ENCODE measurements around the gene DAO. TPM values are rescaled to one million over a fixed set of nuclear protein-coding genes. Genes with fewer than 3 reads are reported as not detected.
"Not testable (repeated sequence)": the region's sequence is repeated elsewhere in the genome, so short reads cannot be mapped to it uniquely, and the experiment has no call there.

Gene DAO
- total RNA-seq, 8 experiments from 2014 or later = 0.15 to 1.4 (median 0.43) TPM; not detected in 1

DNA sequence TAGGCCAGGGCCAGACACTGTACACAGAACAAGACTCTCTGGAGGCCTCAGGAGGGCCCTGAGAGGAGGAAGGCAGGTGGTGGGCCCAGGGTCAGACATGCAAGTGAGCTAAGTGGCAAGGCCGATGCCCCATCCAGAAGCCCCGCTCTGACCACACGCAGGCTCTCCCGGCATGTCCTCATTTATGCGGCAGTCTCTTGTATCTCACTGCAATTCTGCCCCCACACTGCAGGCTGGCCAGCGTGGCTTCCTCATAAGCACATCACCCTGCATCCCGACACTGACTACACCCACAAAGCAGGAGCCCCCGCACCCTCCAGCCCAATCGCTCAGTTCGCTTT is 40.0 kb upstream of the DAO start:
- H3K27ac ChIP-seq = no peak overlapping the region
- no peak overlapping the region for H3K4me3 ChIP-seq

DNA sequence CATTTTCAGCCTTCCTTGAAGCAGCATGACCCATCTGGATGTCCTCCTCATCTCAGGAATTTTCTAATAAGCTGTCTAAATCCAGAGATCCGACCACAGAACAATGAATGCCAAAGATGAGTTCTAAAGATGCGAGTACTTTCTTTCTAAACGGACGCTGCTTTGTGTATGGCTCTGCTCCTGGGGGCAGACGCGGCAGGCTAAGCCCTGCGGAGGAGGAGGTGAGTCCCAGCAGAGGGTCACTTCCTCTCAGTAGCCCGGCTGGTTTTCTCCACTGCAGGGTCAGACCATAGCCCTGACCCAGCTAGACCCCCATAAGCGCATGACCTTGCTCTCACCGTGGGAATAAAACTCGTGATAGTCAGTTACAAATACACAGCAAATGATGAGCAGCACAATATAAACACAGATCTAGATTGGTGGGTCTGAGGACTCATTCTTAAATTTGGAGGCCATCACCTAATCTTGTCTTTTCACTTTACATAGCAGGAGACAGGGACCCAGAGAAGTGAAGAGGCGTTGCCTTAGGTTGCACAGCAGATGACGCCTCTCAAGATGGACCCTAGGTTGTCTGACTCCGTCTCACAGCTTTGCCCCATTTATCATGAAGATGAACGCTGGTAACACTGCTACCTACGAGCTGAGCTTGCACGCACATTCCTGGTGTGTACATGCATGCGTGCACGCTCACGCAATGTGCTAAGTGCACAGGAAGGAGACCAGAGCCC is 39.1 kb upstream of the DAO start:
- Histone ChIP-seq H3K4me3 (no peak overlapping the region), H3K4me1 (replicated peaks in 1 of 2) (peaks cover 2 to 7% of the 10 kb centered on the region in 2 donors), H3K27ac (peak overlapping the region in 1 of 2 donors; percentile 12)
- ATAC-seq (replicated peaks in 6 of 8) = no peak
- in situ Hi-C loops (cut with MboI; ENCODE audit: low pct_unique_long_range_greater_than_20kb in 2 of 9, low sequenced_read_pairs in 9 of 9, unreplicated experiment in 9 of 9) = no loop called here
- WGBS, 10 experiments = 33 to 100% (median 82%) methylated on average over 1 to 20 of the region's 20 CpGs; no CpG with 5 or more reads in 1 of the 10 experiments

More for the DNA sequence above, 40.0 kb upstream of the DAO start:
- WGBS, 10 experiments = 80 to 100% (median 80%) methylated on average over 1 to 8 of the region's 10 CpGs; no CpG with 5 or more reads in 5 of the 10 experiments
- no peak for ATAC-seq (replicated peaks in 6 of 8)
- in situ Hi-C loops (cut with MboI; ENCODE audit: low pct_unique_long_range_greater_than_20kb in 2 of 9, low sequenced_read_pairs in 9 of 9, unreplicated experiment in 9 of 9) = no loop called here
- H3K4me1 ChIP-seq (replicated peaks in 1 of 2) = peaks cover 2 to 7% of the 10 kb centered on the region in 2 donors

DNA sequence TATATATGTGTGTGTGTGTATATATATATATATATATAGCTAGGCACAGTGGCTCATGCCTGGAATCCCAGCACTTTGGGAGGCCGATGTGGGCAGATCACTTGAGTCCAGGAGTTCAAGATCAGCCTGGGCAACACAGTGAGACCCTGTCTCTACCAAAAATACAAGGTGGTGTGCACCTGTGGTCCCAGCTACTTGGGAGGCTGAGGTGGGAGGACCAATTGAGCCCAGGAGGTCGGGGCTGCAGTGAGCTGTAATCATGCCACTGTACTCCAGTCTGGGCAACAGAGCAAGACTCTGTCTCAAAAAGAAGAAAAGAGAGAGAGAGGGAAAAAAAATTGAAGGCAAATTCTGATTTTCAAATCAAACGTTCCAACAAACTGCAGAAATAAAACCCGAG is 38.1 kb upstream of the DAO start:
- 47 to 93% (median 83%) methylated on average over 1 to 3 of the region's 4 CpGs; no CpG with 5 or more reads in 3 of the 10 experiments for WGBS, 10 experiments
- H3K4me3 ChIP-seq; H3K4me1 ChIP-seq (replicated peaks in 1 of 2); ATAC-seq (replicated peaks in 6 of 8); H3K27ac ChIP-seq; in situ Hi-C loops (cut with MboI; ENCODE audit: low pct_unique_long_range_greater_than_20kb in 2 of 9, low sequenced_read_pairs in 9 of 9, unreplicated experiment in 9 of 9): not testable (repeated sequence)

DNA sequence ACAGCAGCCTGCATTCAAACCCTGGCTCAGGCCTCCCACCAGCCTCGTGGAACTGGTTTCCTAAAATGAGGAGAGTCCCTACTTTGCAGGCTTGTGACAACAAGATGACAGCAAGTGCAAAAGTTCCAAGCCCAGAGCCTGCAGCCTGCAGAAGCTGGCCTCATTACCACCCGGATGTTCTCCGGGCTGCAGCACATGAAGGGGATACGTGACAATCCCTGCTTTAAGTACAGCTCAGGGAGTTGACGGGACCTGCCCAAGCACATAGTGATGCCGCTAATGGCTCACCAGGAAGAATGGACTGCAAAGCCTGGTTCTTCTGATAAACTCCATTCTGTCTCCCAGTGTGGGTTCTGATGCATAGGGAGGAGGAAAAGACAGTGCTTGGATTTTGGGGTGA is 37.5 kb upstream of the DAO start:
- H3K4me3 ChIP-seq = no peak overlapping the region
- H3K27ac ChIP-seq = no peak overlapping the region
- in situ Hi-C loops (cut with MboI; ENCODE audit: low pct_unique_long_range_greater_than_20kb in 2 of 9, low sequenced_read_pairs in 9 of 9, unreplicated experiment in 9 of 9) = no loop called here
- ATAC-seq (replicated peaks in 6 of 8) = no peak
- H3K4me1 ChIP-seq (replicated peaks in 1 of 2) = peaks cover 2 to 7% of the 10 kb centered on the region in 2 donors
- 84 to 100% (median 93%) methylated on average over 2 to 6 of the region's 6 CpGs; no CpG with 5 or more reads in 5 of the 10 experiments for WGBS, 10 experiments

DNA sequence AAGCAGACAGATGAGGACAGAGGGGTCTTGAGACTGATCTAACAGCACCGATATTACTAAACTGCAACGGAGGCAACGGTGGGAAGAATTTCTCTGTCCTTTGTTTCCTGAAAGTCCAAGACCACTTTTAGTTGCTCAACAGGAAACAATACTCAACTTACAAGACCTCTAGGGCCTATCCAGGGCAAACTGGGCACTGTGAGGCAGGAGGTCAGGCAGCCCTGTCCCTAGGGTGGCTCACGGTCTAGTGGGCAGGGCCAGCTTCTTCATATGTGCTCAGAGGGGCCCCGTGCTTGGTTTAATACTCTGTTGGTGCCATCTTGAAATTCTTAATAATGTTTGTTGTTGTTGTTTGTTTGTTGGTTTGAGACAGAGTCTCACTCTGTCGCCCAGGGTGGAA is 36.7 kb upstream of the DAO start:
- 81 to 100% (median 94%) methylated on average over 1 to 6 of the region's 6 CpGs; no CpG with 5 or more reads in 1 of the 10 experiments for WGBS, 10 experiments
- Histone ChIP-seq H3K4me3 (no peak overlapping the region), H3K27ac (no peak overlapping the region), H3K4me1 (replicated peaks in 1 of 2) (peaks cover 2 to 7% of the 10 kb centered on the region in 2 donors)
- in situ Hi-C loops (cut with MboI; ENCODE audit: low pct_unique_long_range_greater_than_20kb in 2 of 9, low sequenced_read_pairs in 9 of 9, unreplicated experiment in 9 of 9) = no loop called here
- ATAC-seq (replicated peaks in 6 of 8) = no peak

DNA sequence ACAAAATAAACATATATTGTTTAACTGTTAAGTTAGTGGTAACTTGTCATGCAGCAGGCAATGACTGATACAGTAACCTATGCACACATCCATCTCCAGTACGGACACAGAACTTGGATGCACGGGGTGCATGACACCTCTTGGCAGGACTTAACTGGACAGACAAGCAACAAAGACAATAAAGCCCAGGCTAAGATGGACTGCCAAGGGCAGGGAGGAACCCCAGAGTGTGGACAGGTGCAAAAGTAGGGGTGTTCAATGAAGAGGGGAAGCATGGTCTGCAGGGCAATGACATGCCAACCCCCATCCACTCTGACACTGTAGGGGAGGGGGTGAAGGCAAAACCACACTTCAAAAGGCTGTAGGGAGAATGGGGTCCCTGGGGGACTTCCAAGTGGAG is 34.2 kb upstream of the DAO start:
- no peak overlapping the region for H3K4me3 ChIP-seq
- in situ Hi-C loops (cut with MboI; ENCODE audit: low pct_unique_long_range_greater_than_20kb in 2 of 9, low sequenced_read_pairs in 9 of 9, unreplicated experiment in 9 of 9) = no loop called here
- no peaks in the 10 kb centered on the region for H3K4me1 ChIP-seq (replicated peaks in 1 of 2)
- no peak overlapping the region for H3K27ac ChIP-seq
- 92 to 100% (median 100%) methylated on average over 1 to 2 of the region's 2 CpGs; no CpG with 5 or more reads in 6 of the 10 experiments for WGBS, 10 experiments
- ATAC-seq (replicated peaks in 6 of 8) = peak in 1 of 8 experiments; percentile 5

DNA sequence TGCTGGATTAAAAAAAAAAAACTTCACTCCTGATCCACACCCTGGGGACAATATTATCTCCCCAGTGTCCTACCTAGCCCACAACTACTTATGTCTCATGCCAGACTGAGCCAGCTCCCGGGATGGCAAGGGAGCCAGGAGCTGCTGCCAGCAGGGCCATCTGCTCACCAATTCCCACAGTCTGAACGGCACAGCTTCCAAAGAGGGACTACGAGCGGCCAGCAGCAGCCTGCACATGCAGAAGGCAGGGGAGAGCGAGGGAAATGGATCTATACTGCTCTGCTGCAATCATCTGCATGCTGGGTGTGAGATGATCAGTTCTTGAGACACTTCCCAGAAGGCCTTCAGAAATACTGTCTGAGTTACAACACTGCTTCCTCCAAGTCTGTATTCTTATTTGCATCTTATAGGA is 33.6 kb upstream of the DAO start:
- Histone ChIP-seq H3K4me3 (no peak overlapping the region), H3K4me1 (replicated peaks in 1 of 2) (no peaks in the 10 kb centered on the region), H3K27ac (no peak overlapping the region)
- in situ Hi-C loops (cut with MboI; ENCODE audit: low pct_unique_long_range_greater_than_20kb in 2 of 9, low sequenced_read_pairs in 9 of 9, unreplicated experiment in 9 of 9) = no loop called here
- peak in 4 of 8 experiments; percentile 29 to 92 (median 88) for ATAC-seq (replicated peaks in 6 of 8)
- WGBS, 10 experiments = 0 to 92% (median 81%) methylated on average over 1 to 5 of the region's 5 CpGs; no CpG with 5 or more reads in 2 of the 10 experiments

DNA sequence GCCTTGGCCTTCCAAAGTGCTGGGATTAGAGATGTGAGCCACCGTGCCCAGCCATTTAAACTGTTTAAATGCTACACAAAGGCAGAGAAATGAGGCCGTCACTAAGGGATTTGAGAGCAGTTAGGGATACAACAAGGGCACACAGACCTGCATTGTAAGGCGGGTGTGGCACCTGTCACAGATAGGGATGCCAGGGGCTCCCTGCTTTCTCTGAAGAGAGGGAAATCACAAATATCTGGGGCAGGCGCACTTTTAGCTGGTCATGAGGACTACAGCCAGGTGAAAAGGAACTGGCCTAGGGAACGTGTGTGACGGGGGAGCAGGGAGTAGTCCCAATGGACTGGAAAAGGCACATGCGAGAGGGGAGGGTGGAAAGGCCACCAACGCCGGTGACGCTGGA is 32.2 kb upstream of the DAO start:
- 80 to 100% (median 94%) methylated on average over 2 to 6 of the region's 10 CpGs; no CpG with 5 or more reads in 2 of the 10 experiments for WGBS, 10 experiments
- ATAC-seq (replicated peaks in 6 of 8) = no peak
- H3K4me1 ChIP-seq (replicated peaks in 1 of 2) = no peaks in the 10 kb centered on the region
- H3K27ac ChIP-seq = no peak overlapping the region
- in situ Hi-C loops (cut with MboI; ENCODE audit: low pct_unique_long_range_greater_than_20kb in 2 of 9, low sequenced_read_pairs in 9 of 9, unreplicated experiment in 9 of 9) = no loop called here
- H3K4me3 ChIP-seq = no peak overlapping the region

DNA sequence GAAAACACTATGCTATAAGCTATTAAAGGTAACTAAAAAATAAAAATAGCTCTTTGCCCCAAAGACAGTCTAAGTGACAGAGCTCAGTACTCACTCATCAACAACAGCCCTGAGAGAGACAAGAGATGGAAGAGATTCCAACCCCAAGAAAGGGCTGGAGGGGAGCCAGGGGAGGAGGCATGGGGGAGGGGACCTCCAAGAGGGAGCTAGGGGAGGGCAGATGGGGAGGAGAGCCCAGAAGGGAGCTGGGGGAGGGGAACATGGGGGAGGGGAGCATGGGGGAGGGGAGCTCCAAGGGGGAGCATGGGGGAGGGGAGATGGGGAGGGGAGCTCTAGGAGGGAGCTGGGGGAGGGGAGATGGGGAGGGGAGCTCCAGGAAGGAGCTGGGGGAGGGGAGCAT is 30.2 kb upstream of the DAO start:
- no peak for ATAC-seq (replicated peaks in 6 of 8)
- Histone ChIP-seq H3K4me1 (replicated peaks in 1 of 2) (no peaks in the 10 kb centered on the region), H3K27ac (no peak overlapping the region), H3K4me3 (no peak overlapping the region)
- in situ Hi-C loops (cut with MboI; ENCODE audit: low pct_unique_long_range_greater_than_20kb in 2 of 9, low sequenced_read_pairs in 9 of 9, unreplicated experiment in 9 of 9) = loop anchor here in 1 of 9 experiments (25.0 kb wide), 1 partner anchor 238 kb away; the partner anchor contains the start of genes ALKBH2 and UNG

DNA sequence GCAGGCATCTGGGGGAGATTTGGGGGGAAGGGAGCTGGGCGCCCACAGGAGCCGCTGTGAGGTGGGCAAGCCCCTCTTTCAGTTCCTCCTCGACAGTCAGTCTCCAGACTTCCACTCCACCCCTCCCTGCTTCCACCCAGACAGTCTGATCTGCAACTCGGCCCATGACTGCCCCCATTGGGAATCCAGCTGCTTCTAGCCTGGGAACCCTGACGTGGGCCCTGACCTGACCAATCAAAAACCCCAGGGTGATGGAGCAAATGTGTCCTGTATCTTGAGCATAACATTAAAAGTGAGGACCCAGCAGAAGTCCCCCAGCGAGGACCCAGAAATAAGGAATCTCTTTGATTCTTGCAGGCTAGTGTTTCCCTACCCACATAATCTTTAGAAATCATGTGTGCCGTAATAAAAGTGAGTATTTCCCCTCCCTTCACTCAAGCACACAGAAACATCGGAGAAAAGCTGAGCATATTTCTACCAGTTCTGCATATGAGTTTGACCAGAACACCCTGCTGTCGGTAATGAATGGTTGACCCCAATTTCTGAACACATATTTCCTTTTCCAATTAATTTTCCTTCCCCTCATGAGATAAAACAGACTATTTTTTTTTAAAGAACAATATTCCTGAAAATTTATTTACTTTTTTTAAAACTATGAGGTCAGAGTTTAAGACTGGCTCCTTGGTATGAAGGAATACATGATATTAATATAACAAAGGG is 28.9 kb upstream of the DAO start:
- peaks cover 2% of the 10 kb centered on the region in 2 donors for H3K4me1 ChIP-seq (replicated peaks in 1 of 2)
- H3K4me3 ChIP-seq = no peak overlapping the region
- ATAC-seq (replicated peaks in 6 of 8) = peak in 3 of 8 experiments; percentile 2 to 47 (median 47)
- H3K27ac ChIP-seq = no peak overlapping the region
- WGBS, 10 experiments = 64 to 100% (median 98%) methylated on average over 1 to 3 of the region's 9 CpGs; no CpG with 5 or more reads in 1 of the 10 experiments
- in situ Hi-C loops (cut with MboI; ENCODE audit: low pct_unique_long_range_greater_than_20kb in 2 of 9, low sequenced_read_pairs in 9 of 9, unreplicated experiment in 9 of 9) = loop anchor here in 1 of 9 experiments (25.0 kb wide), 1 partner anchor 236 kb away; the partner anchor contains the start of genes ALKBH2 and UNG

DNA sequence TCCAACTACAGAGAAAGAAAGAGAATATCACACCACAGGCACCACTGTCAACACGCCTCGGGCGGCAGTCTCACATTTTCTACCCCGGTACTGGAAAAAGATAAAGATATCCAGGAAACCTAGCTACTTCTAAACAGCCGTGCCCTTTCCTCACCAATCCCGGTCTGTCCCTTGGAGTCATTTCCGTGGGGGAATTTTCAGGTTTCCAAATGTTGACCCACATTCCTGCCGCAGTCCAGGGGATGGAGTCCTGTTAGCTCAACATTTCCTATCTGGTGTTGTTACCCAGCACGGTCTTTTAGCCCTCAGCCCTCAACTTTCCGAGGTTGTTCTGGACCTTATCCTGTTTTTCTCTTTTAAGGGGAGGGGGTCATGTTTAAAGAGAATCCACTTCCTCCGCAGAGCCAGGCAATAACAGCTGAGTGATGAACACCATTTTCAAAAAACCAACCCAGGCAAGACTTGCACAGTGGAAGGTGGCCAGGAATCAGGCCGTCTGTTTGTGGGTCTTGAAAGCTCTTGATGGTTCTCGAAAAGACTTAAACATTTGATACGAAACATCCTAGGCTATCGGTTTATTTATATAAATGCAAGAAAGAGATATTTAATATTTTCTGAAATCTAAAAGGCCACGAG is 27.1 kb upstream of the DAO start:
- WGBS, 10 experiments = 81 to 95% (median 91%) methylated on average over 4 to 16 of the region's 16 CpGs; no CpG with 5 or more reads in 1 of the 10 experiments
- H3K27ac ChIP-seq = no peak overlapping the region
- H3K4me3 ChIP-seq = no peak overlapping the region
- ATAC-seq (replicated peaks in 6 of 8) = no peak
- in situ Hi-C loops (cut with MboI; ENCODE audit: low pct_unique_long_range_greater_than_20kb in 2 of 9, low sequenced_read_pairs in 9 of 9, unreplicated experiment in 9 of 9) = loop anchor here in 1 of 9 experiments (25.0 kb wide), 1 partner anchor 235 kb away; the partner anchor contains the start of genes ALKBH2 and UNG
- H3K4me1 ChIP-seq (replicated peaks in 1 of 2) = peaks cover 5% of the 10 kb centered on the region in 2 donors

DNA sequence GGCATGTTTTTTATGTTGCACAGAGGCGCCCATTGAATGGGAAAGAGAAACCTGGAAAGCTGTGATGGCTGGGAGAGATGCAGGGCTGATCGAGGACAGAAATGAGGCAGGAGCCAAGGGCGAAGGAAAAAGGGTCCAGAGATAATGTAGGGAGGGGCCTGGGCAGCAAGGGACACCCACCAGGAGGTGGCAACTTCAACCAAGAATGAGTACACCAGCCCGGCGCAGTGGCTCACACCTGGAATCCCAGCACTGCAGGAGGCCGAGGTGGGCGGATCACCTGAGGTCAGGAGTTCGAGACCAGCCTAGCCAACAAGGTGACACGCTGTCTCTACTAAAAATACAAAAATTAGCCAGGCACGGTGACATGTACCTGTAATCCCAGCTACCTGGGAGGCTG is 26.5 kb upstream of the DAO start:
- WGBS, 10 experiments = 71 to 100% (median 94%) methylated on average over 1 to 9 of the region's 10 CpGs; no CpG with 5 or more reads in 3 of the 10 experiments
- no peak for ATAC-seq (replicated peaks in 6 of 8)
- Histone ChIP-seq H3K27ac (no peak overlapping the region), H3K4me3 (no peak overlapping the region), H3K4me1 (replicated peaks in 1 of 2) (peaks cover 5% of the 10 kb centered on the region in 2 donors)
- in situ Hi-C loops (cut with MboI; ENCODE audit: low pct_unique_long_range_greater_than_20kb in 2 of 9, low sequenced_read_pairs in 9 of 9, unreplicated experiment in 9 of 9) = loop anchor here in 1 of 9 experiments (25.0 kb wide), 1 partner anchor 234 kb away; the partner anchor contains the start of genes ALKBH2 and UNG

Measured in motor neuron (in vitro differentiated cells).